ENCODE results near the gene CCDC30.

Gene CCDC30

GRCh38 chr1:42462828-42463763 is at the start of gene CCDC30:
TSS of gene CCDC30 (plus strand) at chr1:42463286. CDS start at chr1:42480552, 17,266 bp downstream.
- DNase-seq, result peak; percentile 97

GRCh38 chr1:42414551-42415496 is 48.3 kb upstream of the CCDC30 start:
- no peak for DNase-seq

- no peak for DNase-seq
Observed at GRCh38 chr1:42417166-42417565, 45.9 kb upstream of the CCDC30 start.

- no peak for DNase-seq
Observed at GRCh38 chr1:42418516-42418915, 44.6 kb upstream of the CCDC30 start.

GRCh38 chr1:42419126-42419821 is 43.8 kb upstream of the CCDC30 start:
- no peak for DNase-seq

- DNase-seq, result no peak
Observed at GRCh38 chr1:42420121-42420520, 43.0 kb upstream of the CCDC30 start.

- DNase-seq, result no peak
Observed at GRCh38 chr1:42420911-42421585, 42.0 kb upstream of the CCDC30 start.

GRCh38 chr1:42422737-42423136 is 40.3 kb upstream of the CCDC30 start:
- DNase-seq, result no peak

- no peak for DNase-seq
Observed at GRCh38 chr1:42423681-42424080, 39.4 kb upstream of the CCDC30 start.

GRCh38 chr1:42424201-42424600 is 38.9 kb upstream of the CCDC30 start:
- no peak for DNase-seq

- no peak for DNase-seq
Observed at GRCh38 chr1:42427240-42427639, 35.8 kb upstream of the CCDC30 start.

GRCh38 chr1:42429603-42430002 is 33.5 kb upstream of the CCDC30 start:
- DNase-seq, result no peak

- DNase-seq, result no peak
Observed at GRCh38 chr1:42430286-42431135, 32.6 kb upstream of the CCDC30 start.

GRCh38 chr1:42431514-42431913 is 31.6 kb upstream of the CCDC30 start:
- no peak for DNase-seq

- DNase-seq, result no peak
Observed at GRCh38 chr1:42432714-42433113, 30.4 kb upstream of the CCDC30 start.

- DNase-seq, result no peak
Observed at GRCh38 chr1:42433369-42433768, 29.7 kb upstream of the CCDC30 start.

GRCh38 chr1:42434340-42434739 is 28.7 kb upstream of the CCDC30 start:
- no peak for DNase-seq

GRCh38 chr1:42439940-42440339 is 23.1 kb upstream of the CCDC30 start:
- no peak for DNase-seq

- DNase-seq, result no peak
Observed at GRCh38 chr1:42442662-42443061, 20.4 kb upstream of the CCDC30 start.

- no peak for DNase-seq
Observed at GRCh38 chr1:42449256-42449655, 13.8 kb upstream of the CCDC30 start.

GRCh38 chr1:42450061-42450460 is 13.0 kb upstream of the CCDC30 start:
- no peak for DNase-seq
